H7 (cell line): ENCODE data around the gene FHIP1A. TPM values are rescaled to one million over a fixed set of nuclear protein-coding genes. Genes with fewer than 3 reads are reported as not detected.

Experiments
- DNase-seq: peaks from one replicate; pipeline ENCODE4 v3.0.0; 2012
- H3K27me3 ChIP-seq: 2 replicates; pipeline ENCODE4 v1.6.0; 2011; ENCODE audit warnings: mild to moderate bottlenecking, low read length; ENCODE audit not compliant: control insufficient read depth, insufficient read depth
- H3K36me3 ChIP-seq: replicated peaks from 2 replicates; pipeline ENCODE4 v1.5.1; 2011; ENCODE audit warnings: low read length; ENCODE audit not compliant: control insufficient read depth, insufficient read depth
- H3K4me3 ChIP-seq: 2 replicates; pipeline ENCODE4 v1.5.1; 2011; ENCODE audit warnings: low read depth, mild to moderate bottlenecking, control low read depth, low read length, moderate library complexity; ENCODE audit not compliant: insufficient read depth
- total RNA-seq: library from RNA; depleted of rRNA; stranded (reverse); fragments of >200 nt; shearing (Covaris generic); gene quantifications from 2 replicates; pipeline ENCODE4 v1.2.3, GENCODE V29; 2014

Gene FHIP1A
- total RNA-seq, 1 experiment from 2014 or later: 24.2 TPM

GRCh38 chr4:151430740-151431457 is 21.9 kb downstream of the FHIP1A start:
- DNase-seq: no peak
- Histone ChIP-seq H3K27me3 (no peaks in the 10 kb centered on the region), H3K36me3 (no peaks in the 10 kb centered on the region), H3K4me3 (no peak overlapping the region)

GRCh38 chr4:151431728-151432127 is 22.8 kb downstream of the FHIP1A start:
- H3K4me3 ChIP-seq: no peak overlapping the region
- H3K36me3 ChIP-seq: no peaks in the 10 kb centered on the region
- DNase-seq: no peak
- H3K27me3 ChIP-seq: no peaks in the 10 kb centered on the region

GRCh38 chr4:151432654-151433053 is 23.7 kb downstream of the FHIP1A start:
- DNase-seq: no peak
- Histone ChIP-seq H3K27me3 (no peaks in the 10 kb centered on the region), H3K36me3 (no peaks in the 10 kb centered on the region), H3K4me3 (no peak overlapping the region)

GRCh38 chr4:151434183-151434860 is 25.3 kb downstream of the FHIP1A start:
- DNase-seq: no peak
- H3K4me3 ChIP-seq: no peak overlapping the region
- H3K36me3 ChIP-seq: no peaks in the 10 kb centered on the region
- H3K27me3 ChIP-seq: no peaks in the 10 kb centered on the region

GRCh38 chr4:151436093-151436518 is 27.1 kb downstream of the FHIP1A start:
- DNase-seq: no peak
- Histone ChIP-seq H3K36me3 (no peaks in the 10 kb centered on the region), H3K4me3 (no peak overlapping the region), H3K27me3 (no peaks in the 10 kb centered on the region)

- Histone ChIP-seq H3K27me3 (no peaks in the 10 kb centered on the region), H3K36me3 (no peaks in the 10 kb centered on the region), H3K4me3 (no peak overlapping the region)
- no peak for DNase-seq
Observed at GRCh38 chr4:151437505-151437904, 28.5 kb downstream of the FHIP1A start.

- DNase-seq: no peak
- no peaks in the 10 kb centered on the region for H3K36me3 ChIP-seq
- H3K27me3 ChIP-seq: no peaks in the 10 kb centered on the region
- no peak overlapping the region for H3K4me3 ChIP-seq
Observed at GRCh38 chr4:151438154-151438553, 29.2 kb downstream of the FHIP1A start.

GRCh38 chr4:151439320-151439719 is 30.3 kb downstream of the FHIP1A start:
- H3K36me3 ChIP-seq: no peaks in the 10 kb centered on the region
- no peak for DNase-seq
- no peaks in the 10 kb centered on the region for H3K27me3 ChIP-seq
- H3K4me3 ChIP-seq: no peak overlapping the region

- Histone ChIP-seq H3K4me3 (no peak overlapping the region), H3K36me3 (no peaks in the 10 kb centered on the region), H3K27me3 (no peaks in the 10 kb centered on the region)
- no peak for DNase-seq
Observed at GRCh38 chr4:151442002-151442401, 33.0 kb downstream of the FHIP1A start.

GRCh38 chr4:151443247-151443646 is 34.3 kb downstream of the FHIP1A start:
- Histone ChIP-seq H3K4me3 (no peak overlapping the region), H3K36me3 (no peaks in the 10 kb centered on the region), H3K27me3 (no peaks in the 10 kb centered on the region)
- DNase-seq: no peak

- Histone ChIP-seq H3K27me3 (no peaks in the 10 kb centered on the region), H3K4me3 (no peak overlapping the region), H3K36me3 (no peaks in the 10 kb centered on the region)
- no peak for DNase-seq
Observed at GRCh38 chr4:151443752-151444151, 34.8 kb downstream of the FHIP1A start.

- no peak for DNase-seq
- Histone ChIP-seq H3K27me3 (no peaks in the 10 kb centered on the region), H3K4me3 (no peak overlapping the region), H3K36me3 (no peaks in the 10 kb centered on the region)
Observed at GRCh38 chr4:151446208-151446607, 37.2 kb downstream of the FHIP1A start.

GRCh38 chr4:151454513-151454912 is 45.5 kb downstream of the FHIP1A start:
- DNase-seq: no peak
- no peaks in the 10 kb centered on the region for H3K27me3 ChIP-seq
- no peak overlapping the region for H3K4me3 ChIP-seq
- H3K36me3 ChIP-seq: no peaks in the 10 kb centered on the region

GRCh38 chr4:151455212-151455611 is 46.2 kb downstream of the FHIP1A start:
- peak; percentile 5 for DNase-seq

GRCh38 chr4:151458148-151458547 is 49.2 kb downstream of the FHIP1A start:
- H3K4me3 ChIP-seq: no peak overlapping the region
- H3K36me3 ChIP-seq: no peaks in the 10 kb centered on the region
- no peak for DNase-seq
- no peaks in the 10 kb centered on the region for H3K27me3 ChIP-seq

More at GRCh38 chr4:151455212-151455611, 46.2 kb downstream of the FHIP1A start:
- H3K4me3 ChIP-seq: no peak overlapping the region
- no peaks in the 10 kb centered on the region for H3K36me3 ChIP-seq
- H3K27me3 ChIP-seq: no peaks in the 10 kb centered on the region
